ENCODE data around the gene SGPP1.

GRCh38 chr14:63773504-63773903, 45.6 kb upstream of the SGPP1 start:
- TF ChIP-seq CTCF (IDR thresholded peaks at IDR 0.05) = no peak
- no peak for TF ChIP-seq POLR2A (IDR thresholded peaks at IDR 0.05)
- peak in 1 of 2 donors; percentile 61 for TF ChIP-seq POLR2AphosphoS5 (IDR thresholded peaks at IDR 0.05; ENCODE audit: insufficient read depth in 1 of 2, low read depth in 1 of 2)
